ENCODE data around the gene PARD3B.

GRCh38 chr2:204608237-204608939 is 63.1 kb downstream of the PARD3B start:
- TF ChIP-seq, protein P1, sequence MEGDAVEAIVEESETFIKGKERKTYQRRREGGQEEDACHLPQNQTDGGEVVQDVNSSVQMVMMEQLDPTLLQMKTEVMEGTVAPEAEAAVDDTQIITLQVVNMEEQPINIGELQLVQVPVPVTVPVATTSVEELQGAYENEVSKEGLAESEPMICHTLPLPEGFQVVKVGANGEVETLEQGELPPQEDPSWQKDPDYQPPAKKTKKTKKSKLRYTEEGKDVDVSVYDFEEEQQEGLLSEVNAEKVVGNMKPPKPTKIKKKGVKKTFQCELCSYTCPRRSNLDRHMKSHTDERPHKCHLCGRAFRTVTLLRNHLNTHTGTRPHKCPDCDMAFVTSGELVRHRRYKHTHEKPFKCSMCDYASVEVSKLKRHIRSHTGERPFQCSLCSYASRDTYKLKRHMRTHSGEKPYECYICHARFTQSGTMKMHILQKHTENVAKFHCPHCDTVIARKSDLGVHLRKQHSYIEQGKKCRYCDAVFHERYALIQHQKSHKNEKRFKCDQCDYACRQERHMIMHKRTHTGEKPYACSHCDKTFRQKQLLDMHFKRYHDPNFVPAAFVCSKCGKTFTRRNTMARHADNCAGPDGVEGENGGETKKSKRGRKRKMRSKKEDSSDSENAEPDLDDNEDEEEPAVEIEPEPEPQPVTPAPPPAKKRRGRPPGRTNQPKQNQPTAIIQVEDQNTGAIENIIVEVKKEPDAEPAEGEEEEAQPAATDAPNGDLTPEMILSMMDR (IDR thresholded peaks at IDR 0.05; ENCODE audit: borderline replicate concordance, extremely low read depth, low read length, poor library complexity, severe bottlenecking): no peak
- no peak for TF ChIP-seq EZH2 (IDR thresholded peaks at IDR 0.05; ENCODE audit: borderline replicate concordance, low read depth, low read length, severe bottlenecking)

Data from DND-41 (cell line).